Fibroblast of mammary gland (primary cell): ENCODE results near the gene CAMKMT.

ENCODE experiments used
- DNase-seq: peaks from one replicate; pipeline ENCODE4 v3.0.0-alpha.2; 2010; ENCODE audit warnings: low read depth
- H3K4me3 ChIP-seq: 2 replicates; pipeline ENCODE4 v1.5.1; 2011; ENCODE audit warnings: low read depth, mild to moderate bottlenecking, low read length, moderate library complexity; ENCODE audit not compliant: control insufficient read depth
- TF ChIP-seq, protein P1 (sequence below): conservative IDR thresholded peaks from 2 replicates; pipeline ENCODE4 v1.5.1; 2011; ENCODE audit warnings: low read depth, low read length, inconsistent platforms; ENCODE audit not compliant: control insufficient read depth, insufficient read depth

Gene CAMKMT

DNA sequence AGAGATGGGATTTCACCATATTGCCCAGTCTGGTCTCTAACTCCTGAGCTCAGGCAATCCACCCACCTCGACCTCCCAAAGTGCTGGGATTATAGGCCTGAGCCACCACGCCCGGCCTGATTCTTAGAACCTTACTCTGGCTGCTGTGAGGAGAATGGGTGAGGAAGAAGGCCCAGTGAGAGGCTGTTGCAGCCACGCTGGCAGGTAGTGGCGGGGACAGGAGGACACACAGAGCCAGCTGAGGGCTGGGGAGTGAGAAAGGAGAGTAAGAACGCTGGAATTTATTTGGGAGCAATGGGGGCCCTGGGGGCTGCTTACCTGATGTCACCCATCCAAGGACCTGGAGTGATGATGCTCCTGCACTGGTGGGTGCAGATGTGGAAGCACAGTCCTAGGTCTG lies 425.9 kb downstream of the CAMKMT start:
- TF ChIP-seq, protein P1, sequence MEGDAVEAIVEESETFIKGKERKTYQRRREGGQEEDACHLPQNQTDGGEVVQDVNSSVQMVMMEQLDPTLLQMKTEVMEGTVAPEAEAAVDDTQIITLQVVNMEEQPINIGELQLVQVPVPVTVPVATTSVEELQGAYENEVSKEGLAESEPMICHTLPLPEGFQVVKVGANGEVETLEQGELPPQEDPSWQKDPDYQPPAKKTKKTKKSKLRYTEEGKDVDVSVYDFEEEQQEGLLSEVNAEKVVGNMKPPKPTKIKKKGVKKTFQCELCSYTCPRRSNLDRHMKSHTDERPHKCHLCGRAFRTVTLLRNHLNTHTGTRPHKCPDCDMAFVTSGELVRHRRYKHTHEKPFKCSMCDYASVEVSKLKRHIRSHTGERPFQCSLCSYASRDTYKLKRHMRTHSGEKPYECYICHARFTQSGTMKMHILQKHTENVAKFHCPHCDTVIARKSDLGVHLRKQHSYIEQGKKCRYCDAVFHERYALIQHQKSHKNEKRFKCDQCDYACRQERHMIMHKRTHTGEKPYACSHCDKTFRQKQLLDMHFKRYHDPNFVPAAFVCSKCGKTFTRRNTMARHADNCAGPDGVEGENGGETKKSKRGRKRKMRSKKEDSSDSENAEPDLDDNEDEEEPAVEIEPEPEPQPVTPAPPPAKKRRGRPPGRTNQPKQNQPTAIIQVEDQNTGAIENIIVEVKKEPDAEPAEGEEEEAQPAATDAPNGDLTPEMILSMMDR, result no peak
- no peak overlapping the region for H3K4me3 ChIP-seq
- DNase-seq, result no peak

DNA sequence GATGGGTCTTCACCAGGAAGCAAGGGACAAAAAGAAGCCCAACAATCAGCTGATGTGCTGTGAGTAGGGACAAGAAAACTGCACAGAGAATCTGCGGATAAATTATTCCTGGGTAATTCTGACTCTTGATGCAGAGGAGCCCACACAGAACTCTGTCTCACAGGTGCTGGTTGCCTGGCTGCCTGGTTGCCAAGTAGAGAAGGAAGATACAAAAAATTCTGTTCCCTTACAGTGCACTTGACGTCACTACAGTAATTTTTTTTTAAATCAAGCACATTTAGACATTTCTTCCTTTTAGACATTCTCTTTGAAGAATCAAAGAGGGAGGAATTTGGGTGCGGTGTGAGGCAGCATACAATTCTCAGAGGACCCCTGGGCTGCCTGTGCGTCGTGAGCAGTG lies 427.7 kb downstream of the CAMKMT start:
- no peak for DNase-seq
- H3K4me3 ChIP-seq, result no peak overlapping the region
- TF ChIP-seq, protein P1, result no peak

DNA sequence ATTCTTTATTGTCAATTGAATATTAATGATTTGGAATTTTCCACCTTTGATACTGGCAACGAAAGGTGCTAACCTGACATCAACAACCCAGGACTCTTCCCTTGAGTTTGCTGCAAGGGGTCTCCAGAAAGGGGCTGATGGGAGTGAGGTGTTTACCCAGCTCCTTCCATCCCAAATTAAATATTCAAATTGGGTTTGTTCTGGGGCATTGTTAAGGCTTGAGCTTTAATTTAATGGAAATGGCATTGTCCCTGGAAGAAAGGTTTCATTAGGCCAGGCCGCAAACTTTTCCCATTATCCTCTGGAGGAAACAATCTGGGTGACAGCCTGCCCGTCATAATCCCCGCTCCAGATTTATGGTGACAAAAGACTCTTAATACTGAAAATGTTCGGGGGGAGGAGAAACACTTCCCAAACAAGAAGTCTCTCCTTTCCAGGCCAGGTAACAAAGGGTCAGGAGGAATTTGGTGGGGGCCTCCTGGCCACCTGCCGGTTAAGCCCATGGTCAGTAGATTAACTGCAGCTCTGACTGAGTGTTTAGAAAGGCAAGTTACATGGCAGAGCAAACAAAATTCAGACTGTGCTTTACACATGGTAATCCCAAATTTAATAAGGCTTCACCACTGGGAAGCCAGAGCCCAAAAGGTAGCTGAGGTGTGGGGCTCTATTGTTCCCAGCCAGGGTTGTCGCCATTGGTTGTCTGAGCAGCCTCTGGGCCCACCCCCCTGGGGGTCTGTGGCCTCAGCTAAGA lies 428.4 kb downstream of the CAMKMT start:
- TF ChIP-seq, protein P1, result no peak
- no peak for DNase-seq
- H3K4me3 ChIP-seq, result no peak overlapping the region

DNA sequence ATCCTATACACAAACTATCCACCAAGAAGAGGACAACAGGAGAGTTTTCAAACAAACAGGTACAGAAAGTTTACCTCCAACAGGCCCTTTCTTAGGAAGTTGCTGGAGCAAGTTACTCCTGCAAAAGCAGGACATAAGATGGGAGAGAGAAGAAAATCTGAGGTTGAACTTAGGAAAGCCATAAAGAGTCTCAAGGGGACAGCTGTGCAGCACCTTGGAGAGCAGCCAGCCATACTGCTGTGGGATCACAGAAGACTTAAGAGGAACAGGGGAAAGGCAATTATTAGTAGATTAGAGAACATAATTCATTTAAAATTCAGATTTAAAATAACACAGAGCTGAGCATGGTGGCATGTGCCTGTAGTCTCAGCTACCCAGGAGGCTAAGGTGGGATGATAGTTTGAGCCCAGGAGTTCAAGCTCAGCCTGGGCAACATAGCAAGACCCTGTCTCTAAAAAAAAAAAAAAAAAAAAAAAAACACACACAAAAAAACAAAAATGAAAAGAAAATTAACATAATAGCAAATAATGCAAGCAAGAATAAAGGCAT lies 431.6 kb downstream of the CAMKMT start:
- DNase-seq, result peak; percentile 37
- TF ChIP-seq, protein P1, result no peak
- H3K4me3 ChIP-seq, result no peak overlapping the region

DNA sequence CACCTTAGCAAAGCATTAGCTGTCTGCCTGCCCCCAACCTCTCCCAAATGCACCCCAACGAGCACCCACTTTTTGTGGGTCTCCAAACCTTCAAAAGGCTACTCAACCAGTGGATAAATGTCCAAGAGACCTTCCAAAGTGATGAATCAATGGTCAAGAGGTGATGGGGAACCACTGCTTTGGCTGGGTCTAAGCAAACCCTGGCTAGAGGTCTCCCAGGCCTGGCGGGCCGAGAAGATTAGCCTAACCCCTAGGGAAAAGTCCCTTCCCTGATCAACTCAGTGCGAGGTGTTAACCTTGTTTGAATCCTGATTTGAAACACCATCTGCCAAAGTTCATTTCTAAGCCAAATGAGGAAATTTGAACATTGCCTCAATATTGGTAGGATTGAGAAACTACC lies 435.0 kb downstream of the CAMKMT start:
- no peak overlapping the region for H3K4me3 ChIP-seq
- no peak for DNase-seq
- TF ChIP-seq, protein P1, result no peak

DNA sequence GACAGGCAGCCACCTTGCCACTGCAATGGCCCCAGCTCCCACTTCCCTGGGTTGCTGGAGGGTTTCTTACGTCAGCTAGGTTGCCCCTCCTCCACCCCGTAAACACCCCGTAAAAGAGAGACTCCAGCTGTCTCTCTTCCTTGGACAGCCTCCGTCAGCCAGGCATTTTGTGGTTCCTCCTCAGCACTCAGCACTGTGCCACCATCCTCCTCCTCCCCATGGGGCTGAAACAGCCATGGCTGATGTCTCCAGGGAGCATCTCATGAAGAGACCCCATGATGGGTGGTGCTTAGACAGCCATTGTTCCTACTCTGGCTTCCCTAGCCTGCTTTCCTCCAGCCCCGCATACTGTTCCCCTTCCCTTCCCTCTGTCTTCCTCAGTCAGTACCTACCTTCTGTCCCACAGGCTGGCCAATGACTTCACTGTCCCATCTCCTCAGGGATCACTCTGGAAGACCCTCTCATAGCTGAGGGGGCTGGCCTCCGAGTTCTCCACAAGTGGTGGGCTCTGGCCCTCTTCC lies 436.5 kb downstream of the CAMKMT start:
- no peak overlapping the region for H3K4me3 ChIP-seq
- TF ChIP-seq, protein P1, result no peak

More for the DNA sequence above, 436.5 kb downstream of the CAMKMT start:
- DNase-seq, result no peak
